Type B pancreatic cell (in vitro differentiated cells): ENCODE results near the gene TEAD1. TPM values are rescaled to one million over a fixed set of nuclear protein-coding genes. Genes with fewer than 3 reads are reported as not detected.
A peak's percentile ranks its signal among the peaks of the same experiment; 100 is the strongest.

Experiments used
- DNase-seq: peaks from one replicate; pipeline ENCODE4 v3.0.0; 2021; ENCODE audit warnings: mixed read lengths; ENCODE audit not compliant: unreplicated experiment; ENCODE audit errors: extremely low spot score
- H3K27ac Mint-ChIP-seq: 2 replicates; pipeline ENCODE4 v1.8.0; 2021; ENCODE audit warnings: mild to moderate bottlenecking, mixed read lengths
- H3K27me3 Mint-ChIP-seq: 2 replicates; pipeline ENCODE4 v1.8.0; 2021; ENCODE audit warnings: mixed read lengths
- H3K36me3 Mint-ChIP-seq: 2 replicates; pipeline ENCODE4 v1.8.0; 2021; ENCODE audit warnings: mixed read lengths
- H3K4me1 Mint-ChIP-seq: one replicate; pipeline ENCODE4 v1.8.0; 2021; ENCODE audit warnings: mixed read lengths; ENCODE audit not compliant: unreplicated experiment
- H3K4me3 Mint-ChIP-seq: 2 replicates; pipeline ENCODE4 v1.8.0; 2021; ENCODE audit warnings: mild to moderate bottlenecking, mixed read lengths
- H3K9me3 Mint-ChIP-seq: 2 replicates; pipeline ENCODE4 v1.8.0; 2021; ENCODE audit warnings: mixed read lengths
- total RNA-seq: library from RNA; stranded (reverse); gene quantifications from 2 replicates; pipeline ENCODE4 v1.2.1, GENCODE V29; 2021; ENCODE audit warnings: low replicate concordance
- TF ChIP-seq, protein P1 (sequence below): fragments of 200-600 bp; sonication (generic); conservative IDR thresholded peaks from 2 replicates; pipeline ENCODE4 v1.5.0; 2021; ENCODE audit warnings: antibody characterized with exemption, mild to moderate bottlenecking

Gene TEAD1
- total RNA-seq, 1 donor from 2014 or later = 91.8 TPM

DNA sequence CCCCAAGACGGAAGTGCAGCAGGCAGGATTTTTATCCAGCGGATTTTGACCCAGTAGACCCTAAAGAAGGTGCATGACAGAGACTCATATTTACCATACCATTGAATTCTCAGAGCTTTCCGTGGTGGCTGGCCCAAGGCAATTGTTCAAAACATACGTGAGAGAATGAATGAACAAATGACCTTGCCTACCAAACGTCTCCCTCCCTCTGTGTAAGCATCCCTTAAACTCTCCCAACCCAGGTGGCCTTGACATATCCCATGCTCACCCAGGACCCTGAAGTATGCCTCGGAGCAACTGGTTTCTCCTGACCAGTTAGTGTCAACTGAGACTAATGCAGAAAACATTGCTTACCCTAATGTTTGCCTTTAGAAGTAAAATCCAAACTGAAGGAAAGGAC lies 154.9 kb downstream of the TEAD1 start:
- peak overlapping the region; percentile 95 for H3K27ac Mint-ChIP-seq
- no peaks in the 10 kb centered on the region for H3K9me3 Mint-ChIP-seq
- H3K4me1 Mint-ChIP-seq = peaks cover 67% of the 10 kb centered on the region
- peak overlapping the region; percentile 92 for H3K4me3 Mint-ChIP-seq
- TF ChIP-seq, protein P1, sequence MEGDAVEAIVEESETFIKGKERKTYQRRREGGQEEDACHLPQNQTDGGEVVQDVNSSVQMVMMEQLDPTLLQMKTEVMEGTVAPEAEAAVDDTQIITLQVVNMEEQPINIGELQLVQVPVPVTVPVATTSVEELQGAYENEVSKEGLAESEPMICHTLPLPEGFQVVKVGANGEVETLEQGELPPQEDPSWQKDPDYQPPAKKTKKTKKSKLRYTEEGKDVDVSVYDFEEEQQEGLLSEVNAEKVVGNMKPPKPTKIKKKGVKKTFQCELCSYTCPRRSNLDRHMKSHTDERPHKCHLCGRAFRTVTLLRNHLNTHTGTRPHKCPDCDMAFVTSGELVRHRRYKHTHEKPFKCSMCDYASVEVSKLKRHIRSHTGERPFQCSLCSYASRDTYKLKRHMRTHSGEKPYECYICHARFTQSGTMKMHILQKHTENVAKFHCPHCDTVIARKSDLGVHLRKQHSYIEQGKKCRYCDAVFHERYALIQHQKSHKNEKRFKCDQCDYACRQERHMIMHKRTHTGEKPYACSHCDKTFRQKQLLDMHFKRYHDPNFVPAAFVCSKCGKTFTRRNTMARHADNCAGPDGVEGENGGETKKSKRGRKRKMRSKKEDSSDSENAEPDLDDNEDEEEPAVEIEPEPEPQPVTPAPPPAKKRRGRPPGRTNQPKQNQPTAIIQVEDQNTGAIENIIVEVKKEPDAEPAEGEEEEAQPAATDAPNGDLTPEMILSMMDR = no peak
- no peak for DNase-seq
- H3K36me3 Mint-ChIP-seq = peaks cover 9% of the 10 kb centered on the region
- no peaks in the 10 kb centered on the region for H3K27me3 Mint-ChIP-seq

DNA sequence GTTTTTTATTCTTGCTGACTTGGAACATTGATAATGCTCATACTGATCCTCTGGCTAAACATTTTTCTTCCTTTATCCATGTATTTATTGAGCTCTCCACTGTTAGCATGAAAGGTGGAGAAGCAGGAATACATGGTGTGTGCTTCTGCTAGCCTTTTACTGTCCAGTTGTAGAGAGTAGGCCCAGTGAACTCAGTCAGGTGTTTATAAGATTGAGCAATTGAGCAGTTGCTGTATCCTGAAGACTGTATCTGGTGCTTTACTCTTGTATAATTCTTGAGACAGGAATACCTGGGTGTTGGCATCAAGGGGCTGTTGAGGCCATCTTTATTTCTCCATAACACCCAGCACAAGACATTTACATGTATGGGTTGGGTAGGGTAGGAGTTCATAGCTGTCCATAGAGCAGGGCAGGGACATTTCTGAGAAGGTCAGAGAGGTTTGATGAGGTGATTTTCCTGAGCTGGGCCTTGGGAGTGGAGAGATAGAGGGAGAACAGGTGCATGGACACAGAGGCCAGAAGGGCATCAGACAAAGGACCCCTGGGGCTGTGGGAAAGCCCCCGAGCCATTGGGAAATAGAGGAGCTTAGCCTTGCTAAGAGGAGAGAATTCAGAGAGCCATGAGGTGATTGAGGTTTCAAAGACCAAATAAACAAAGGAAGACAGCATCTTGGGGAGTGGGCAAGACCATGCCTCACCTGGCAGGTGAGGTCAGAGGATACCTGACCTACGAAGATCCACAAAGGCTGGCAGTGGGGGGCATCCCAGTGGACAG lies 155.5 kb downstream of the TEAD1 start:
- Mint-ChIP-seq H3K9me3 (no peaks in the 10 kb centered on the region), H3K4me3 (peak overlapping the region; percentile 92), H3K27me3 (no peaks in the 10 kb centered on the region), H3K27ac (peak overlapping the region; percentile 95), H3K4me1 (peaks cover 63% of the 10 kb centered on the region), H3K36me3 (peaks cover 11% of the 10 kb centered on the region)
- TF ChIP-seq, protein P1 = no peak
- DNase-seq = no peak

DNA sequence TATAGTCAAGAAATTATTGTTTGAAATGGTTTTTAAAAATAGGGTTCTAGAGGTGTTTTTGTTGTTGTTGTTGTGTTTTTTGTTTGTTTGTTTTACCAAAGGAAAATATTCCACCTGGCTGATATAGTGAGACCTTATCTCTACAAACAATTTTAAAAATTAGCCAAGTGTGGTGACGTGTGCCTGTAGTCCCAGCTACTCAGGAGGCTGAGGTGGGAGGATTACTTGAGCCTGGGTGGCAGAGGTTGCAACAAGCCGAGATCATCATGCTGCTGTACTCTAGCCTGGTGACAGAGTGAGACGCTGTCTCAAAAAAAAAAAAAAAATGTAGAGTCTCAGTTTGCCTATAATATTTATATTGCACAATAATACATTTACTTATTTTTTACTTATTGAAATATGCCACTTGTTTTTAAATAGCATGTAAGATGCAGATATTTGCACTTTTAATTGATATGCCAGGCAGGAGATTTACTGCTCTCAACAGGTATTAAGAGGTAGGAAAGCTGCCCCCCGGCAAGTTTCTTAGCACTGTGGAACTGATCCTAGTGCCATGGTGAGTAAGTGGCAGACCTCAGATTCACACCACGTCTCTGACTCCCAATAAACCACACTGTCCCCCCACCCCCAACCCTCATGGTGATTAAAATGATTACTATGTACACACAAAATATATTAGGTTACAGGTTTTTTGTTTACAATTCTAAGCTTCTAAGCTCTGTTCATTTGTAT lies 157.4 kb downstream of the TEAD1 start:
- H3K9me3 Mint-ChIP-seq = peaks cover 9% of the 10 kb centered on the region
- H3K27ac Mint-ChIP-seq = peak overlapping the region; percentile 21
- H3K4me1 Mint-ChIP-seq = peaks cover 71% of the 10 kb centered on the region
- H3K27me3 Mint-ChIP-seq = no peaks in the 10 kb centered on the region
- TF ChIP-seq, protein P1 = no peak
- H3K36me3 Mint-ChIP-seq = peaks cover 21% of the 10 kb centered on the region
- H3K4me3 Mint-ChIP-seq = no peak overlapping the region
- no peak for DNase-seq

DNA sequence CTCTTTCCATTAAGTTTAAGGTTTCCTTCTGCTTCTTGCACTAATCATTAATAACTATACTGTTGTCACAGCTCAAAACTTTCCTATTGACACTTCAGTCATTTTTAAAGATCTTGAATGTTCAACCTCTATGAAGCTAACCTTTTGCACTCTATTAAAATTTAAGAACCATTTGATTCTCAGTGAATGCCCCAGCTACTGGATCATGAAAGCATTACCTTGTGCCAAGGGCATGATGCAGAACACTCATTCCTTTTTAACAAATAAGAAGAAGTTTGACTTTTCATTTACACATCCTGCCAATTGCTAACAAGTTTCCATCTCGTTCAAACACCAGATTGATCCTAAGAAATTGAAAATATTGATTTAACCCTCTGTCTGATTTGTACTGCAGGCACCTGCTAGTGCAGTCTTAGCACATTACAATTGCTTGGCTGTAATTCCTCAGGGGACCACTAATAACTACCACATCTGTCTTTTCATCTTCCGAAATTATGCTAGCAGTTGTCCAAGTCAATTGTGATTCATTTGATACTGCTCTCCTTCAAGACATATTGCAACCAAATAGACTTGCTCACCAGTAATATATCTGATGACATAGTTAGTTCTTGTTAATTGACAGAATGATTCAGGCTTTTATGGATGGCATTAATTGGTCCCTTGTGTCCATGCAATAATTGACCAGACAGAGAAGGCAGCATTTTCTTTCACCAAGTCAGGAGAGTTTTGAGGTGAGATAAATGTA lies 158.4 kb downstream of the TEAD1 start:
- TF ChIP-seq, protein P1 = no peak
- Mint-ChIP-seq H3K4me1 (peaks cover 65% of the 10 kb centered on the region), H3K27ac (no peak overlapping the region), H3K27me3 (no peaks in the 10 kb centered on the region), H3K36me3 (peaks cover 23% of the 10 kb centered on the region), H3K4me3 (no peak overlapping the region), H3K9me3 (peaks cover 10% of the 10 kb centered on the region)
- DNase-seq = no peak

DNA sequence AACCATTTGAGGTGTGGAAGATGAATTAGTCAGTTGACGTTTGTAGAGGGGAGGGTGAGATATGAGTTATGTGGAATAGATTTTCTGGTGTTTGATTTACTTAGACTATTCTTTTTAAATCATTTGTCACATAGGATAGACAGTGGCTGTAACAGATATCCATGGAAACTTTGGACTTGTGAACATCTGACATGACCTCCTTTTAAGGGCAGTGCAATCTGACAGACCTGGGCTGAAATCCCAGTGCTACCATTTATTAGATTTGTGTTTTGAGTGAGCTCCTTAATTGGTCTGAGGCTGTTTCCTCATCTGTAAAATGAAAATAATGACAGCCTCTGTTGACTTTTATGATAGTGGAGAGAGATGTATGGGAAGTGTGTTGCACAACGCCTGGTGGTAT lies 159.9 kb downstream of the TEAD1 start:
- H3K36me3 Mint-ChIP-seq = peaks cover 23% of the 10 kb centered on the region
- no peak overlapping the region for H3K4me3 Mint-ChIP-seq
- peaks cover 10% of the 10 kb centered on the region for H3K9me3 Mint-ChIP-seq
- peaks cover 51% of the 10 kb centered on the region for H3K4me1 Mint-ChIP-seq
- TF ChIP-seq, protein P1 = no peak
- DNase-seq = no peak
- no peaks in the 10 kb centered on the region for H3K27me3 Mint-ChIP-seq
- no peak overlapping the region for H3K27ac Mint-ChIP-seq
